MM.1S (cell line): ENCODE results near the gene TSSK6.

Experiments used
- EZH2 ChIP-seq: fragments of 300-600 bp; sonication (generic); optimal IDR thresholded peaks from 2 replicates; pipeline ENCODE3; 2017; ENCODE audit warnings: low read depth, mild to moderate bottlenecking, antibody characterized with exemption, low read length, mixed read lengths
- EZH2phosphoT487 ChIP-seq: fragments of 300-600 bp; sonication (generic); IDR thresholded peaks from 2 replicates; pipeline ENCODE4 v1.6.1; 2018; ENCODE audit warnings: antibody characterized with exemption, low read length
- TF ChIP-seq, protein P1 (sequence below): fragments of 300-600 bp; sonication (generic); IDR thresholded peaks from 2 replicates; pipeline ENCODE4 v1.5.1; 2016; ENCODE audit warnings: antibody characterized with exemption, low read length, mixed read lengths

DNA sequence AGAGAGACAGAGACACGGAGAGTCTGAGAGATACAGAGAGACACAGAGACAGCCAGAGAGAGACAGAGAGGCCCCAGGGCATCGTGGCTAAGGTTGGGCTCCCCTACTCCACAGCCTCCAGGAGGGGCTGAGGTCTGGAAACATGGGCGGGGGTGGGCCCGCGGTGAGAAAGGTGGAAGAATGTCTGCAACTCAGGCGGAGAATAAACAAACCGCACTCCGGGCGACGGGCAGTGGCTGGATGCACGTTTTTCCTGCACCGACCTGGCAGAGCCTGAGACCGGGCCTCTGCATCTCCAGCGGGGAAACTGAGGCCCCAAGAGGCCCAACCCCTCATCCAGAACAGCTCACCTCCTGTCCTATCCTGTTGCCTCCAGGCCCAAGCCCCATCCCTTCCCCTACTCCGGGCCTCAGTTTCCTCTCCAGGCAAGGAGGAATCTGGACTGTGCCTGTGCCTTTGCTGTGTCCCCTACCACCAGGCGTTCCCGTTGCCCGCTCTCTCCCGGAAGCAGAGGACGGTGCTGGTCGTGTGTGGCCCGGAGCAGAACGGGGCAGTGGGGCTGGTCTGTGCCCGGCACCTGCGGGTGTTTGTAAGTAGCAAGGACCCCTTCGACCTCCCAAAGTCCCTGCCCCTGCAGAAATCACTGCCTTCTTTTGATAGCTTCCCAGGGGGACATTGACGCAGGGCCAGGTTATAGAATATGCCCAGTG, 19.4 kb upstream of the TSSK6 start:
- TF ChIP-seq, protein P1, sequence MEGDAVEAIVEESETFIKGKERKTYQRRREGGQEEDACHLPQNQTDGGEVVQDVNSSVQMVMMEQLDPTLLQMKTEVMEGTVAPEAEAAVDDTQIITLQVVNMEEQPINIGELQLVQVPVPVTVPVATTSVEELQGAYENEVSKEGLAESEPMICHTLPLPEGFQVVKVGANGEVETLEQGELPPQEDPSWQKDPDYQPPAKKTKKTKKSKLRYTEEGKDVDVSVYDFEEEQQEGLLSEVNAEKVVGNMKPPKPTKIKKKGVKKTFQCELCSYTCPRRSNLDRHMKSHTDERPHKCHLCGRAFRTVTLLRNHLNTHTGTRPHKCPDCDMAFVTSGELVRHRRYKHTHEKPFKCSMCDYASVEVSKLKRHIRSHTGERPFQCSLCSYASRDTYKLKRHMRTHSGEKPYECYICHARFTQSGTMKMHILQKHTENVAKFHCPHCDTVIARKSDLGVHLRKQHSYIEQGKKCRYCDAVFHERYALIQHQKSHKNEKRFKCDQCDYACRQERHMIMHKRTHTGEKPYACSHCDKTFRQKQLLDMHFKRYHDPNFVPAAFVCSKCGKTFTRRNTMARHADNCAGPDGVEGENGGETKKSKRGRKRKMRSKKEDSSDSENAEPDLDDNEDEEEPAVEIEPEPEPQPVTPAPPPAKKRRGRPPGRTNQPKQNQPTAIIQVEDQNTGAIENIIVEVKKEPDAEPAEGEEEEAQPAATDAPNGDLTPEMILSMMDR: no peak
- TF ChIP-seq EZH2: no peak
- TF ChIP-seq EZH2phosphoT487: no peak
